Measurements from ENCODE around the gene RGS3. TPM values are rescaled to one million over a fixed set of nuclear protein-coding genes. Genes with fewer than 3 reads are reported as not detected.

Gene RGS3
- total RNA-seq, 4 donors from 2014 or later, result 43.0 to 66.2 (median 55.6) TPM

DNA sequence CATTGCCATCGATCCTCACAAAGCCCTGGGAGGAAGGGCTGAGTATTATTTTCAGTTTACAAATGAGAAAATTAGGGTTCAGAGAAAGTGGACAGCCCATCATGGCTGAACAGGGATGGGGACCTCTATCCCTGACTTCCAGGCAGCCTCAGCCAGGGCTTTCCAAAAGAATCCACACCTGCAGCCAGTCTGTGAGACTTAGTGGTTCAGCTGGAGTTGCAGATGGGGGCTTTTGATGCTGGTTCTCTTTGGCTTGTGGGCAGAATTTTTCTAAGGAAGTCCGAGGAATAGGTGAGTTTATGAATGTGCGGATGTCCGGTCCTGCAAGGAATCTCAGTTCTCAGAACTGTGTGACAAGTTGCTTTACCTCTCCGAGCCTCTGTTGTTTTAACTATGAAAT is 138.1 kb downstream of the RGS3 start:
- 80 to 82% methylated on average over 5 of the region's 5 CpGs for WGBS, 2 donors
- H3K4me1 ChIP-seq, result peaks cover 0 to 30% of the 10 kb centered on the region in 2 donors
- no peaks in the 10 kb centered on the region for H3K27me3 ChIP-seq
- no peak overlapping the region for H3K27ac ChIP-seq
- TF ChIP-seq, protein P1, sequence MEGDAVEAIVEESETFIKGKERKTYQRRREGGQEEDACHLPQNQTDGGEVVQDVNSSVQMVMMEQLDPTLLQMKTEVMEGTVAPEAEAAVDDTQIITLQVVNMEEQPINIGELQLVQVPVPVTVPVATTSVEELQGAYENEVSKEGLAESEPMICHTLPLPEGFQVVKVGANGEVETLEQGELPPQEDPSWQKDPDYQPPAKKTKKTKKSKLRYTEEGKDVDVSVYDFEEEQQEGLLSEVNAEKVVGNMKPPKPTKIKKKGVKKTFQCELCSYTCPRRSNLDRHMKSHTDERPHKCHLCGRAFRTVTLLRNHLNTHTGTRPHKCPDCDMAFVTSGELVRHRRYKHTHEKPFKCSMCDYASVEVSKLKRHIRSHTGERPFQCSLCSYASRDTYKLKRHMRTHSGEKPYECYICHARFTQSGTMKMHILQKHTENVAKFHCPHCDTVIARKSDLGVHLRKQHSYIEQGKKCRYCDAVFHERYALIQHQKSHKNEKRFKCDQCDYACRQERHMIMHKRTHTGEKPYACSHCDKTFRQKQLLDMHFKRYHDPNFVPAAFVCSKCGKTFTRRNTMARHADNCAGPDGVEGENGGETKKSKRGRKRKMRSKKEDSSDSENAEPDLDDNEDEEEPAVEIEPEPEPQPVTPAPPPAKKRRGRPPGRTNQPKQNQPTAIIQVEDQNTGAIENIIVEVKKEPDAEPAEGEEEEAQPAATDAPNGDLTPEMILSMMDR (IDR thresholded peaks at IDR 0.05), result no peak
- TF ChIP-seq POLR2A (IDR thresholded peaks at IDR 0.05), result no peak
- intact Hi-C loops (cut with DNase I), result no loop called here
- no peaks in the 10 kb centered on the region for H3K9me3 ChIP-seq
- H3K4me3 ChIP-seq (replicated peaks in 1 of 3), result no peak overlapping the region
- peaks cover 12 to 13% of the 10 kb centered on the region in 2 donors for H3K36me3 ChIP-seq
- DNase-seq, result no peak

DNA sequence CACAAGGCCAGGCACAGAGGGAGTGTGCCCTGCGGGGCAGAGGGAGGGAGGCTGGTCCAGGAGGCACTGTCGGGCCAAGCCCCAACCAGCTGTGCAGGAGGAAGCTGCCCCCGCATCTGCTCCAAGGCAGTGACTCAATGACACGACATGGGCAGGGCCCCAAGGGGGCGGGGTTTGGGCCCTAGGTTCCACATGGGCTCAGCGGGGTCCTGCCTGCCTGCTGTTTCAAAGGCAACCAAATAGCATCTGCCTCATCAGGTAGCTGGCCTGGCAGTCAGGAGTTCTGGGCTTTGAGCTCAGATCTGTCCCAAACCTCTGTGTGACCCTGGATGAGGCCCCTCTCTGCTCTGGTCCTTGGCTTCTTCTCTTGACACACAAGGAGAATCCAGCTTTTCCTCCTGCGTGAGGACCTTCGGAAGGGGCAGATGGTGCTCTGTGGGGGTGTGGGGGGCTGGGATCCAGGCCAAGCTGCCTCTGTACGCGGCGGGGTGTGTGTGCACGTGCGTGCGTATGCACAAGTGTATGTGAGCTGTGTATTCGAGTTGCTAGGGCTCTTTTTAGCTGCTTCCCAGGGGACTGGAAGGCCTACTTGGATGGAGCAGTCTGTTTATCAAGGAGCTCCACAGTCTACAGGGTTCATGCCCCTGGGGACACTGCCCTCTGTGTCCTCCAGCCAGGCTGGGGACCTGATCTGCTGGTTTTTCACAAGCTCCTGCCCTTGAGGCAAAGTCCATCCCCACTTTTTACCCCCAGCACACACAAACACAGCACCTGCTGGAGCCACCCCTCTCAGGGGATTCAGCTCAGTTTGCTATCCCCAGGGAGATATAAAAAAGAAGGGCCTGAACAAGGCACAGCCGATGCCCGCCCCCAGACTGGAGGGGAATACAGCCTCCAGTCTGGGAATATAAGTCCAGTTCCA is 138.9 kb downstream of the RGS3 start:
- 48 to 61% methylated on average over 14 to 16 of the region's 17 CpGs for WGBS, 2 donors
- peaks cover 0 to 30% of the 10 kb centered on the region in 2 donors for H3K4me1 ChIP-seq
- TF ChIP-seq, protein P1 (IDR thresholded peaks at IDR 0.05), result no peak
- TF ChIP-seq POLR2A (IDR thresholded peaks at IDR 0.05), result no peak
- peak in 1 of 2 donors; percentile 35 for DNase-seq
- intact Hi-C loops (cut with DNase I), result no loop called here
- H3K27me3 ChIP-seq, result no peaks in the 10 kb centered on the region
- no peaks in the 10 kb centered on the region for H3K9me3 ChIP-seq
- H3K36me3 ChIP-seq, result peaks cover 5% of the 10 kb centered on the region in 2 donors
- H3K4me3 ChIP-seq (replicated peaks in 1 of 3), result no peak overlapping the region
- no peak overlapping the region for H3K27ac ChIP-seq

- TF ChIP-seq, protein P1 (IDR thresholded peaks at IDR 0.05), result no peak
- TF ChIP-seq POLR2A (IDR thresholded peaks at IDR 0.05), result no peak
- WGBS, 2 donors, result 80 to 90% methylated on average over 8 of the region's 8 CpGs
- no peak overlapping the region for H3K4me3 ChIP-seq (replicated peaks in 1 of 3)
- no peaks in the 10 kb centered on the region for H3K9me3 ChIP-seq
- no peak overlapping the region for H3K27ac ChIP-seq
- H3K27me3 ChIP-seq, result no peaks in the 10 kb centered on the region
- no peak for DNase-seq
- H3K36me3 ChIP-seq, result no peaks in the 10 kb centered on the region
- intact Hi-C loops (cut with DNase I), result no loop called here
- peaks cover 0 to 30% of the 10 kb centered on the region in 2 donors for H3K4me1 ChIP-seq
These were observed 139.5 kb downstream of the RGS3 start for GRCh38 chr9:113603048-113603375.

- Histone ChIP-seq H3K27me3 (no peaks in the 10 kb centered on the region), H3K4me1 (peaks cover 0 to 25% of the 10 kb centered on the region in 2 donors), H3K4me3 (replicated peaks in 1 of 3) (no peak overlapping the region), H3K36me3 (no peaks in the 10 kb centered on the region), H3K27ac (no peak overlapping the region), H3K9me3 (no peaks in the 10 kb centered on the region)
- 96 to 98% methylated on average over 5 of the region's 5 CpGs for WGBS, 2 donors
- DNase-seq, result no peak
- intact Hi-C loops (cut with DNase I), result no loop called here
- TF ChIP-seq POLR2A (IDR thresholded peaks at IDR 0.05), result no peak
- TF ChIP-seq, protein P1 (IDR thresholded peaks at IDR 0.05), result no peak
These were observed 140.2 kb downstream of the RGS3 start for GRCh38 chr9:113603773-113604172.

DNA sequence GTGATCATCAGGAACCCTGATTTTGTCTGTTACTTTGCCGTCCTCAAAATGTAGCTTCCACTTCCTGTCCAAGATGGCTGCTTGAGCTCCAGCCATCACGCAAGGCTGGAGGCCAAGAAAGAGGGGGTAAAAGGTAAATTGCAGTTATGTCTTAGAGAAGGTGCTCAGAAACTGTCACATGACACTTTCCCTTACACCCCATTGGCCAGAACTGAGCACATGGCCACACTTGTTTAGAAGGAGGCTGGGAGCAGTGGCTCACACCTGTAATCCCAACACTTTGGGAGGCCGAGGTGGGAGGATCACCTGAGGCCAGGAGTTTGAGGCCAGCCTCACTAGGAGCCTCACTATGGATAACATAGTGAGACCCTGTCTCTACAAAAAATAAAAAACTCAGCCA is 140.9 kb downstream of the RGS3 start:
- Histone ChIP-seq H3K4me3 (replicated peaks in 1 of 3) (no peak overlapping the region), H3K4me1 (peaks cover 4 to 29% of the 10 kb centered on the region in 2 donors), H3K36me3 (no peaks in the 10 kb centered on the region), H3K27ac (no peak overlapping the region), H3K9me3 (no peaks in the 10 kb centered on the region), H3K27me3 (no peaks in the 10 kb centered on the region)
- TF ChIP-seq, protein P1 (IDR thresholded peaks at IDR 0.05), result no peak
- no peak for TF ChIP-seq POLR2A (IDR thresholded peaks at IDR 0.05)
- no peak for DNase-seq
- intact Hi-C loops (cut with DNase I), result no loop called here
- WGBS, 2 donors, result 93 to 96% methylated on average over 3 of the region's 3 CpGs

Measured in thyroid gland (tissue), 4 donors.